C4-2B (cell line): ENCODE results near the gene IRF4.

Experiments
- H3K27ac ChIP-seq: fragments of 450-650 bp; 2 replicates; pipeline ENCODE4 v1.5.1; 2017
- CTCF ChIP-seq: fragments of 450-650 bp; conservative IDR thresholded peaks from 2 replicates; pipeline ENCODE4 v1.5.1; 2017; ENCODE audit warnings: mild to moderate bottlenecking
- ZFX ChIP-seq: fragments of 450-650 bp; IDR thresholded peaks from 2 replicates; pipeline ENCODE4 v1.6.1; 2017

IRF4 gene

DNA sequence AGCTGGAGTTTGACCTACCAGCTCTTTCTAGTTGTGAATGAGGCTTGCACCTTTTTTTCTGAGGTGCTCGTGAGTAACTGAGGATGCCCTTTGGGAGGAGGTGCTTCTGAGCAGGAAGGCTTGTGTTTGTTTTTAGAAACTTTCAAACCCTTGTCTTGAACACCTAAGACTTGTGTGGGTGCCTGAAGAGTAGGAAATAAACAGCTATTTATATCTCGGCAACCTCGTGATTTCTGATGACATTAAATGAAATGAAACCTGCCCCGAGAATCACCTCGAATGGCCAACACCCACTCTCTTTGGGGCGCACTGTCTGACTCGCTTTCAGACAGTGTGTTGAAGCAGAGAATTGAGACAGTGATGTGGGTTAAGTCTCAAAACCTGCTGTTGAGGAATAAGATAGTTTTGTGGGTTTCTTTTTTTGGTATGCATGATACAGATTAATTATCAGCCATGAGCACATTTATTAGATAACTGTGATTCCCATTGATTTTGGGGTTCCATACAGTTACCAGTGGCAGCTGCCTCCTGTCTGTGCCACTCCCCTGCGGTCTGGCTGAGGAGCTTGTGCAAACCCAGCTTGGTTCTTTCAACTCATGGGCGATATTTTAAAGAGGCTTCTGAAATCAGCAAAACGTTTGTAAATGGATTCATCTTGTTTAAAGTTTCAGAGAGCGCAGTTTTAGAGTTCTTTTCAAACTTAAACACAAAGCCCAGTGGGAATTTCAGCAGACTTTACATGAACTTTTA lies 8.4 kb downstream of the IRF4 start:
- H3K27ac ChIP-seq = no peak overlapping the region
- TF ChIP-seq ZFX = no peak
- no peak for TF ChIP-seq CTCF

- TF ChIP-seq CTCF (no peak), ZFX (no peak)
- H3K27ac ChIP-seq = no peak overlapping the region
These were observed 9.3 kb downstream of the IRF4 start for GRCh38 chr6:400815-401214.

DNA sequence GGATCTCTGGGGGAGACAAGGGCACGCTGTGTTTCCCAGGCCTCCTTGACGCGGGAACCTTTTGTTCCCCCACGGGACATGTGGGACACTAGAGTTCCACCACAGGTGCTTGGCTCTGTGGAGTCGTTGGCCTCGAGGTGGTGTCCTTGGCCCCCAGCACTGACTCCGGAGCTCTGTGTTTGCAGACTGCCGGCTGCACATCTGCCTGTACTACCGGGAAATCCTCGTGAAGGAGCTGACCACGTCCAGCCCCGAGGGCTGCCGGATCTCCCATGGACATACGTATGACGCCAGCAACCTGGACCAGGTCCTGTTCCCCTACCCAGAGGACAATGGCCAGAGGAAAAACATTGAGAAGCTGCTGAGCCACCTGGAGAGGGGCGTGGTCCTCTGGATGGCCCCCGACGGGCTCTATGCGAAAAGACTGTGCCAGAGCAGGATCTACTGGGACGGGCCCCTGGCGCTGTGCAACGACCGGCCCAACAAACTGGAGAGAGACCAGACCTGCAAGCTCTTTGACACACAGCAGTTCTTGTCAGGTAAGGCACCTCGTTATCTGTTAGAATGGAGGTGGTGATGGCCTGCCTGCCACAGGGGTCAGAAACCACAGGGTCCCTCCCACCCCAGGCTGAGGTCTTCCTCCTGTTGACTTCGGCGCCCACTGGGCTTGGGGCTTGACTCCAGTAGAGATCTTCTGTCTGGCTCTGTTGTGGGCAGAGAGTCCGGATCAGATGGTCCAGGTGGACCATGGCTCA lies 9.9 kb downstream of the IRF4 start:
- TF ChIP-seq ZFX = no peak

DNA sequence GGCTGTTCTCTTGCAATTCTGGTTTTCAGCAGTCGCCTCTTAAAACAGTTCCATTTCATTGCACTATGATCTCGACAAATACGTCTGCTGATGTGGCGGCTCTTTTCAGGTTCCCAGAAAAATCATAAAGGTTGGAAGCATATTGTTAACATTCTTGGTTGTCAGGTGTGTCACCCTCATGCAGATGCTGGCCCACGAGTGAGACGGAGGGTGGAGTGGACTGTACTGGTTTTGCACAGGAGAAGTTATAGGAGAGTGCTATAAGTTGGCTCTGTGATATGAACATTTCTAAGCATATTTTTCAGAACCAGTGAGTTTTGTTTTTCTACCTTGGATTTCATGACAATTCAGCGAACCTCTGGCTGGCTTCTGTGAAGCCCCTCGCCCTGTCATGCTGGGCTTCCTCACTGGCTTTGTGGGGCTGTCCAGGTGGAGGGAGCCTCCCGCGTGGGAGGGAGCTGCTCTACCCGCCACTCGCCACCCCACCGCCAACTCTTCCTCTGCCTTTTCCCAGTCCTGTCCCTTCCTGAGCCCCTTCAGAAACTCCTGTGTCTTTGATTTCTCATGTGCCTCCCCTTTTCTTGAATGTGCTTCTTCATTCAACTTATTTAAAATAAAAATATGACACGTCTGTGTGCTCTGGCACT lies 10.6 kb downstream of the IRF4 start:
- no peak for TF ChIP-seq CTCF
- TF ChIP-seq ZFX = no peak
- no peak overlapping the region for H3K27ac ChIP-seq

More for the DNA sequence above, 9.9 kb downstream of the IRF4 start:
- H3K27ac ChIP-seq = no peak overlapping the region

GRCh38 chr6:402901-403658 lies 11.5 kb downstream of the IRF4 start:
- no peak overlapping the region for H3K27ac ChIP-seq
- no peak for TF ChIP-seq ZFX
- TF ChIP-seq CTCF = no peak

DNA sequence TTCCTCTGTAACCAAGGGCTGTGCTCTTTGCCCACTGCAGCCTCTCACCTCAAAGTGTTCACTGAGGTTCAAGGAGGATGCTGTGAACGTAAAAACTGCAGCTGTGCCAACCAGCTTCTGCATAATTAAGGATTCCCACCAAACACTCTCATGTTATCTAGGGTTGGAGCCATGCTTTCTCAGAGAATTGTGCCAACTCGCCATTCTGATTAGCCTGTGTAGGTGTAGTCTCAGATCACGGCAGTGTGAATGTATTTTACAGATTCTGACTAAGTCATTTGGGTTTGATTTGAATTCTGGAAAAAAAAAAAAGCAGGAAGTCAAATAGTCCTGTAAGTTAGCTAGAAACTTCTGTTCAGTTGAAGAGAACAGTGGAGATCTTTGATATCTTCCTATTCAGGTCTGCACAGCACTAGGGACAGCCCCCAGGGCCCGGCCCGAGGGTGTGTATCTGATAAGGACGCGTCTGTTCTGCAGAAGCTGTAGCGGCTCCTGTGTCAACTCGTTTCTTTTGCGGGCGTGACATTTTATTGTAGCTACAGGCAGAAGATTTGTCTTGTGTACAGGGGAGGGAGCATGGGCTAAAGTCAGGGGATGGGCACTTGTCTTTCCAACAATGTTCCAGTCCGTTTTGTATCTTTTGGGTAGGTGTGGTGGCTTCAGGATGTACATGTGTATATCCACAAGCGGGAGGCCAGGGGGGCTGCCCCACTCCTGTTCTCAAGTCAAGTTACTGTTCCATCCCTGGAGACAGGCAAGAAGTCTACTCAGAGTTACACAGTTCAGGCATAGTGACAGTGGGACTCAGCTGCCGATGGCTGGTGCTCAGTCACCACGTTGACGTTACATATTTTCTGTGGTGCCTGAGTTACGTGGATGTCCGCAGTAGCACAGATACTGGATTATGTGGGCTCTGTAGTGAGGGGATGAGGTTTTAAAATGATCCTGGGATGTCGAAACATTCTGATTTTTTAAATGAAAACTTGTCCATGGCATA lies 12.4 kb downstream of the IRF4 start:
- TF ChIP-seq ZFX = no peak
- no peak for TF ChIP-seq CTCF
- H3K27ac ChIP-seq = no peak overlapping the region
